Endometrial microvascular endothelial cells (primary cell): Measurements from ENCODE around the gene GATB. TPM values are rescaled to one million over a fixed set of nuclear protein-coding genes. Genes with fewer than 3 reads are reported as not detected.

Experiments
- in situ Hi-C: cut with HindIII; loops from 2 replicates; pipeline ENCODE4 v1.10.0; 2017; ENCODE audit warnings: low sequenced_read_pairs, low pct_unique_long_range_greater_than_20kb; ENCODE audit errors: inconsistent ontology term
- total RNA-seq: library from RNA; depleted of rRNA; stranded (reverse); fragments of >200 nt; gene quantifications from one replicate; pipeline ENCODE4 v1.2.3, GENCODE V29; 2015; ENCODE audit errors: inconsistent ontology term

The GATB gene
- 26.1 TPM for total RNA-seq

GRCh38 chr4:151760712-151761661 is at the start of gene GATB:
TSS of gene GATB (minus strand) at chr4:151761007. CDS start at chr4:151760982, 25 bp downstream.
- in situ Hi-C loops, result no loop called here

GRCh38 chr4:151810476-151810875 is 49.7 kb upstream of the GATB start:
- in situ Hi-C loops, result no loop called here

GRCh38 chr4:151809716-151810115 is 48.9 kb upstream of the GATB start:
- in situ Hi-C loops, result no loop called here

- in situ Hi-C loops, result no loop called here
Observed at GRCh38 chr4:151808542-151808941, 47.7 kb upstream of the GATB start.

GRCh38 chr4:151808120-151808529 is 47.3 kb upstream of the GATB start:
- in situ Hi-C loops, result no loop called here

- in situ Hi-C loops, result no loop called here
Observed at GRCh38 chr4:151807220-151807619, 46.4 kb upstream of the GATB start.

- in situ Hi-C loops, result no loop called here
Observed at GRCh38 chr4:151806511-151806927, 45.7 kb upstream of the GATB start.

GRCh38 chr4:151804821-151805220 is 44.0 kb upstream of the GATB start:
- in situ Hi-C loops, result no loop called here

- in situ Hi-C loops, result no loop called here
Observed at GRCh38 chr4:151804086-151804630, 43.4 kb upstream of the GATB start.

- in situ Hi-C loops, result no loop called here
Observed at GRCh38 chr4:151803246-151803645, 42.4 kb upstream of the GATB start.

GRCh38 chr4:151801547-151802516 is 41.0 kb upstream of the GATB start:
- in situ Hi-C loops, result no loop called here

- in situ Hi-C loops, result no loop called here
Observed at GRCh38 chr4:151799417-151800012, 38.7 kb upstream of the GATB start.

GRCh38 chr4:151798678-151799416 is 38.0 kb upstream of the GATB start:
- in situ Hi-C loops, result no loop called here

- in situ Hi-C loops, result no loop called here
Observed at GRCh38 chr4:151797853-151798252, 37.0 kb upstream of the GATB start.

- in situ Hi-C loops, result no loop called here
Observed at GRCh38 chr4:151797131-151797530, 36.3 kb upstream of the GATB start.

- in situ Hi-C loops, result no loop called here
Observed at GRCh38 chr4:151796106-151796505, 35.3 kb upstream of the GATB start.

- in situ Hi-C loops, result no loop called here
Observed at GRCh38 chr4:151792995-151793394, 32.2 kb upstream of the GATB start.

GRCh38 chr4:151792530-151792929 is 31.7 kb upstream of the GATB start:
- in situ Hi-C loops, result no loop called here
